ENCODE measurements around the gene ELOF1. TPM values are rescaled to one million over a fixed set of nuclear protein-coding genes. Genes with fewer than 3 reads are reported as not detected.
"Not testable (repeated sequence)": the region's sequence is repeated elsewhere in the genome, so short reads cannot be mapped to it uniquely, and the experiment has no call there.

The ELOF1 gene
- total and polyA plus RNA-seq, 12 donors, result 24.4 to 127 (median 57.2) TPM

- H3K27ac ChIP-seq, result no peak overlapping the region
- intact Hi-C loops (cut with DNase I), result no loop called here
- 82 to 94% (median 87%) methylated on average over 2 of the region's 2 CpGs for WGBS, 4 donors
Observed at GRCh38 chr19:11566164-11566563, 7.1 kb upstream of the ELOF1 start.

GRCh38 chr19:11565649-11565980 lies 6.6 kb upstream of the ELOF1 start:
- intact Hi-C loops (cut with DNase I); H3K9me3 ChIP-seq (replicated peaks in 1 of 3); H3K4me1 ChIP-seq (replicated peaks in 1 of 2); H3K4me3 ChIP-seq; H3K27ac ChIP-seq; H3K27me3 ChIP-seq; H3K36me3 ChIP-seq (replicated peaks in 1 of 2); DNase-seq: not testable (repeated sequence)
- 81 to 89% (median 85%) methylated on average over 5 of the region's 5 CpGs for whole genome bisulfite sequencing, 4 donors

More at GRCh38 chr19:11566164-11566563, 7.1 kb upstream of the ELOF1 start:
- Histone ChIP-seq H3K36me3 (replicated peaks in 1 of 2) (no peaks in the 10 kb centered on the region), H3K9me3 (replicated peaks in 1 of 3) (no peaks in the 10 kb centered on the region), H3K27me3 (no peaks in the 10 kb centered on the region), H3K4me1 (replicated peaks in 1 of 2) (no peaks in the 10 kb centered on the region), H3K4me3 (no peak overlapping the region)
- TF ChIP-seq POLR2A (IDR thresholded peaks at IDR 0.05) (no peak), CTCF (IDR thresholded peaks at IDR 0.05) (no peak)
- DNase-seq, result no peak

GRCh38 chr19:11564082-11564807 lies 5.2 kb upstream of the ELOF1 start:
- DNase-seq; H3K4me3 ChIP-seq; intact Hi-C loops (cut with DNase I); H3K36me3 ChIP-seq (replicated peaks in 1 of 2); H3K27ac ChIP-seq; H3K27me3 ChIP-seq; H3K9me3 ChIP-seq (replicated peaks in 1 of 3): not testable (repeated sequence)
- peaks cover 9 to 13% of the 10 kb centered on the region in 2 donors for H3K4me1 ChIP-seq (replicated peaks in 1 of 2)
- 94 to 96% (median 95%) methylated on average over 6 of the region's 6 CpGs for WGBS, 4 donors

GRCh38 chr19:11563532-11563931 lies 4.5 kb upstream of the ELOF1 start:
- no peaks in the 10 kb centered on the region for H3K36me3 ChIP-seq (replicated peaks in 1 of 2)
- WGBS, 4 donors, result 87 to 94% (median 91%) methylated on average over 8 of the region's 8 CpGs
- H3K9me3 ChIP-seq (replicated peaks in 1 of 3), result no peaks in the 10 kb centered on the region
- no peaks in the 10 kb centered on the region for H3K27me3 ChIP-seq
- no peak overlapping the region for H3K27ac ChIP-seq
- peaks cover 9 to 14% of the 10 kb centered on the region in 2 donors for H3K4me1 ChIP-seq (replicated peaks in 1 of 2)
- DNase-seq, result no peak
- intact Hi-C loops (cut with DNase I), result no loop called here
- H3K4me3 ChIP-seq, result no peak overlapping the region
- TF ChIP-seq POLR2A (IDR thresholded peaks at IDR 0.05), result no peak
- TF ChIP-seq CTCF (IDR thresholded peaks at IDR 0.05), result no peak

- Histone ChIP-seq H3K4me1 (replicated peaks in 1 of 2) (peaks cover 14 to 32% of the 10 kb centered on the region in 2 donors), H3K27me3 (no peaks in the 10 kb centered on the region), H3K9me3 (replicated peaks in 1 of 3) (no peaks in the 10 kb centered on the region), H3K27ac (no peak overlapping the region), H3K36me3 (replicated peaks in 1 of 2) (no peaks in the 10 kb centered on the region), H3K4me3 (no peak overlapping the region)
- DNase-seq, result peak in 4 of 7 donors; percentile 55 to 70 (median 62)
- intact Hi-C loops (cut with DNase I), result no loop called here
- WGBS, 4 donors, result 11 to 19% (median 11%) methylated on average over 9 of the region's 9 CpGs
- TF ChIP-seq CTCF (IDR thresholded peaks at IDR 0.05) (peak; percentile 49 to 73 (median 61)), POLR2A (IDR thresholded peaks at IDR 0.05) (no peak)
Observed at GRCh38 chr19:11560404-11561051, 1.5 kb upstream of the ELOF1 start.
